Right lobe of liver (tissue), 6 donors: ENCODE results near the gene AHI1. TPM values are rescaled to one million over a fixed set of nuclear protein-coding genes. Genes with fewer than 3 reads are reported as not detected.

Source experiments
- ATAC-seq, 4 donors: fragments of 200-7000 bp; cut with Tn5 transposase; one replicate each; pipeline ENCODE4 v1.9.1; 2020; ENCODE audit warnings: mild to moderate bottlenecking in 4 of 4, moderate library complexity in 4 of 4
- DNase-seq, 3 donors: peaks; one replicate each; pipeline ENCODE4 v3.0.0-alpha.2; 2020
- H3K27ac ChIP-seq, 3 donors: fragments of 200-600 bp; one replicate each; pipeline ENCODE4 v1.8.0; 2022
- H3K27me3 ChIP-seq, 2 donors: fragments of 200-600 bp; one replicate each; pipeline ENCODE4 v1.8.0; 2022
- H3K36me3 ChIP-seq, 4 donors: fragments of 200-600 bp; sonication (generic) in 1 of 4; one replicate each; pipeline versions ENCODE4 v1.5.1 to v1.8.0; 2017 to 2022; ENCODE audit warnings: control low read depth in 1 of 4
- H3K4me1 ChIP-seq, 4 donors: fragments of 200-600 bp; sonication (generic) in 1 of 4; one replicate each; pipeline versions ENCODE4 v1.5.1 to v1.8.0; 2017 to 2022; ENCODE audit warnings: control low read depth in 1 of 4
- H3K4me3 ChIP-seq, 3 donors: fragments of 200-600 bp; one replicate each; pipeline ENCODE4 v1.8.0; 2022
- H3K9me3 ChIP-seq, 4 donors: fragments of 200-600 bp; sonication (generic) in 1 of 4; one replicate each; pipeline versions ENCODE4 v1.5.1 to v1.8.0; 2017 to 2022; ENCODE audit warnings: control low read depth in 1 of 4
- POLR2A ChIP-seq: fragments of 450-650 bp; IDR thresholded peaks from one replicate; pipeline ENCODE4 v1.6.1; 2017; ENCODE audit warnings: antibody characterized with exemption, mild to moderate bottlenecking
- WGBS: methylation state at CpG from one replicate; pipeline ENCODE4 v1.1.6; 2018; ENCODE audit warnings: low coverage, low lambda C conversion rate; ENCODE audit not compliant: insufficient coverage; ENCODE audit errors: missing lambda C conversion rate; 5-methylcytosine and 5-hydroxymethylcytosine counted together
- intact Hi-C, 2 donors: fragments of 100-400 bp; cut with DNase I; formaldehyde crosslinking; loops; one replicate each; pipeline versions ENCODE4 v1.11.2 to v1.14.1; 2022
- total RNA-seq, 6 experiments: library from RNA; depleted of rRNA in 2 of 6; stranded (reverse); fragments of >200 nt in 2 of 6; fragmentation: NEBNext Ultra II Directional in 3 of 6; extraction: Animal tissue kit (Norgen Biotek cat#: 25700) in 3 of 6; gene quantifications; one replicate each; pipeline versions ENCODE4 v1.1.0 to v1.2.4, GENCODE V29; 2016 to 2023
- TF ChIP-seq, protein P1 (sequence below), 4 donors: fragments of 200-600 bp in 3 of 4; fragments of 450-650 bp in 1 of 4; IDR thresholded peaks; one replicate each; pipeline versions ENCODE4 v1.5.1 to v1.8.0; 2016 to 2022; ENCODE audit warnings: antibody characterized with exemption in 4 of 4, mild to moderate bottlenecking in 2 of 4
- donor health status: DM: no; HTN: yes; CAD: no.
- donor health status: DM: no; HTN: no; CAD: no.
- donor health status: DM: no; HTN: no; CAD: no.
- donor health status: DM: no; HTN: yes; CAD: no.
- donor health status: DM: no; HTN: yes; CAD: no.

The AHI1 gene
- total RNA-seq, 6 experiments from 2014 or later = 4.7 to 9.2 (median 8.0) TPM

DNA sequence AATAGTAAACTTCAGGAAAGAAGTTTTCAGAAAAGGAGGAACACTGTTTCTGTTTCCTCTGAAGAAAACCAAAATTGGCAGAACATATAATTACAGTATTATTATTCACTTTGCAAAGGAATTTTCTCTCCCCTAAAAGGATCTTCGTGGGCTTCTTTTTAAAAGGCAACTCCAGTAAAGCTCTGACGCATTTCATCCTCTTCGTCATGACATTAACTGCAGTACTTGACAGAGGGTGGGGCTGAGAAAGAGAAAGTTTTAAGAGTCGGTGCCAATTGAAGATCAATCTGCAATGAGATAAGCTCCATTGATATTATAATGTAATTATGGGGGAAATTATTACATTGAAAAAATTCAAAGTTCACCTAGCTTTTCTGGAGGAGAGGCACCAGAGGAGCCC is 240.7 kb downstream of the AHI1 start:
- ATAC-seq = no peak
- no peak overlapping the region for H3K4me3 ChIP-seq
- intact Hi-C loops = no loop called here
- TF ChIP-seq, protein P1, sequence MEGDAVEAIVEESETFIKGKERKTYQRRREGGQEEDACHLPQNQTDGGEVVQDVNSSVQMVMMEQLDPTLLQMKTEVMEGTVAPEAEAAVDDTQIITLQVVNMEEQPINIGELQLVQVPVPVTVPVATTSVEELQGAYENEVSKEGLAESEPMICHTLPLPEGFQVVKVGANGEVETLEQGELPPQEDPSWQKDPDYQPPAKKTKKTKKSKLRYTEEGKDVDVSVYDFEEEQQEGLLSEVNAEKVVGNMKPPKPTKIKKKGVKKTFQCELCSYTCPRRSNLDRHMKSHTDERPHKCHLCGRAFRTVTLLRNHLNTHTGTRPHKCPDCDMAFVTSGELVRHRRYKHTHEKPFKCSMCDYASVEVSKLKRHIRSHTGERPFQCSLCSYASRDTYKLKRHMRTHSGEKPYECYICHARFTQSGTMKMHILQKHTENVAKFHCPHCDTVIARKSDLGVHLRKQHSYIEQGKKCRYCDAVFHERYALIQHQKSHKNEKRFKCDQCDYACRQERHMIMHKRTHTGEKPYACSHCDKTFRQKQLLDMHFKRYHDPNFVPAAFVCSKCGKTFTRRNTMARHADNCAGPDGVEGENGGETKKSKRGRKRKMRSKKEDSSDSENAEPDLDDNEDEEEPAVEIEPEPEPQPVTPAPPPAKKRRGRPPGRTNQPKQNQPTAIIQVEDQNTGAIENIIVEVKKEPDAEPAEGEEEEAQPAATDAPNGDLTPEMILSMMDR (IDR thresholded peaks at IDR 0.05) = no peak
- no peak for TF ChIP-seq POLR2A
- H3K36me3 ChIP-seq = no peaks in the 10 kb centered on the region
- no peak for DNase-seq
- H3K9me3 ChIP-seq = no peaks in the 10 kb centered on the region
- H3K4me1 ChIP-seq = peaks cover 0 to 9% (median 2%) of the 10 kb centered on the region in 4 donors
- 80% methylated on average over 4 of the region's 4 CpGs for WGBS
- H3K27me3 ChIP-seq = no peaks in the 10 kb centered on the region
- no peak overlapping the region for H3K27ac ChIP-seq

DNA sequence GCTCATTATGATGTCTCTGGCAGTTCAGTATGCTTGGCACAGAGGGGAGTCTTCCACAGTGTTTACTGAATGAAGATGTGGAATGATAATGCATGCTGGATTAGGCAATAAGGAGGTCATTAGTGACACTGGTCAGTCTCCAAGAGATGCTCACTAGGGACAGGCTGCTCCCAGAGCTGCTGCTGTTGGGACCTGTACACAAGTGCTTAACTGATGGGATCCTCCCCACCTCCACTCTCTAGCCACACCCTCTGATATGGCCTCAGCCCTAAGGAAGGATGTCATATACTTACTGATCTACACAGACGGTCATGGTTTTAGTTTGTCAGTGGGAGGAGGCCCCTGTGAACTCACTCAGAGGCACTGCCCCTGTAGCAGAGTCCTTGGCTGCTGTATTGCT is 243.1 kb downstream of the AHI1 start:
- H3K4me3 ChIP-seq = no peak overlapping the region
- 83% methylated on average over 1 of the region's 1 CpG for WGBS
- ATAC-seq = no peak
- no peaks in the 10 kb centered on the region for H3K9me3 ChIP-seq
- peaks cover 0 to 21% (median 2%) of the 10 kb centered on the region in 4 donors for H3K4me1 ChIP-seq
- DNase-seq = no peak
- no peaks in the 10 kb centered on the region for H3K27me3 ChIP-seq
- TF ChIP-seq, protein P1 (IDR thresholded peaks at IDR 0.05) = no peak
- TF ChIP-seq POLR2A = no peak
- H3K27ac ChIP-seq = no peak overlapping the region
- H3K36me3 ChIP-seq = no peaks in the 10 kb centered on the region
- intact Hi-C loops = no loop called here

DNA sequence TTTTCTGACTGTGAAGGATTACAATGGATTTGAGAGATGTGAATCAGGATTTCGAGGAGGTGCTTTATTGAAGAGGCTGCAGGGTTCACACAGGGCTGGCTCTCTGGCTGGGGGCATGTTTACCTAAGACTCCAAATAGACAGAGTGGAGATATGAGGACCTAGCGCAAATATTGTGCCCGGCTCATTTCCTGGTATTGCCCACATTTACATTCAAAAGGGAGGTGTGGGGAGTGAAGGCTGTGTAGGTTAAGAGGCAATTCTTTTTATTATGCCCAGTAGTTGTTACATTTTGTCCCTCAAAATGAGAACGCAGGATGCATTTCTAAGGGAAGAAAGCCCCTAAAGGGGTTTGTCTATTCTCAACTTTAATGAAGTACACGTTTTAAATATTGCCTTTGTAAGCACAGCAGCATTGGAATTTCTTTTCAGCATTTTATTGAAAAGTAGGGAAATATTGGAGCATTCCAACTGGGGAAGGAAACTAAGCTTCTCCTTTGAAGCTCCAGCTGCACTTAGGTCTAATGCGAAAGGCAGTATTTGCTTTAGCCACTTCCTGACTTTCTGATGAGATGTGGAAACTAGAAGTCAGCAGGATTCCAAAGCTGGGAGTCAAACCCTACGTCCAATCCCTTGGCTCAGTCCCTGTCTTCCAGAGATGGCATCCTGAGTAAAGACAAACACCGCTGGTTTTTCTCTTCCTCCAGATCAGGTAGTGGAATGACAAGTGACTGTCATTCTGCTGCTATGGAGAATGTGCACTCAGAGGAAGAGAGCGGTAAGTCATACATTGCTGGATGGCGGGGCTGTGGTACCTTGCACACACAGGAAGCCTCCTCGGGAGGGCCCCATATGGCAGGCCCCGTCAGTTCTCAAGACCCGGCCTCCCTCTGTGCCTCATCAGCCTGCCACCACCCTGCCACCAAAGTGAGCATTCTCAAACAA is 245.8 kb downstream of the AHI1 start:
- intact Hi-C loops = no loop called here
- Histone ChIP-seq H3K4me1 (peaks cover 0 to 12% (median 0%) of the 10 kb centered on the region in 4 donors), H3K36me3 (no peaks in the 10 kb centered on the region), H3K27ac (peak overlapping the region in 2 of 3 donors; percentile 12 to 28), H3K4me3 (no peak overlapping the region), H3K27me3 (no peaks in the 10 kb centered on the region), H3K9me3 (no peaks in the 10 kb centered on the region)
- ATAC-seq (peak; percentile 92 to 96 (median 94)), DNase-seq (peak in 2 of 3 donors; percentile 53 to 60)
- TF ChIP-seq, protein P1 (IDR thresholded peaks at IDR 0.05) = no peak
- no peak for TF ChIP-seq POLR2A
- WGBS = 33% methylated on average over 11 of the region's 13 CpGs

DNA sequence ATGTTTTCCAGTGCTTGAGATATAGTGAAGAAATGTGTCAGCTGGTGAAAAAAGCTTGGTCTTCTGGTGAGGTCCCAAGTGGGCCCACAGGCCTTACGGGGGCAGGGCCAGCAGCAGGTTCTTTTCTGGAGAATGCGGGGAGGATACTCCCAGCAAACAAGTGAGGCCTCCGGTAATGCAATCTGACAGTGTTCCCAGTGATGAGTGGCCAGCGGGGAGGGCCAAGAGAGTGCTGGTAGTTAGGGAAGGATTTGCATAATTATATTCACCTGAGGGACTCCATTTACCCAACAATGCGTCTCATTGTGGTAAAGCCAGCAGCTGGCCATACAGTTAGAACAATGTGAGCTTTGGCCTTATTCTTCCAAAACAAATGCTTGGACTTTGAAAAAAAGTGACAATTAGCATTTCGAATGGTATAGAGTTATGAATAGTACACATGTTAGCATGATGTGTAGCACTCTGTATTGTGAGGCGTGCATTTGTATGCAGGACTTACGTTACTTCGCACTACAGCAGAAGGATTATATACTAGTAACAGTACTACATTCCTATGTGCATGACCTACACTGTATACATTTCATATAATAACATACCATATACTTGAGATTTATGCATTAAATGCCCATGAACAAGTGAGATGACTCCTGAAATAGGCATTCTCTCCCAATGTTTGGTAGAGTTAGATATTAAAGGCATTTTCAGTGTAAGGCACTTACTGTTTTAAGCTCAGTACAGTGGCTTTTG is 246.6 kb downstream of the AHI1 start:
- no peak overlapping the region for H3K4me3 ChIP-seq
- ATAC-seq = no peak
- TF ChIP-seq, protein P1 (IDR thresholded peaks at IDR 0.05) = no peak
- TF ChIP-seq POLR2A = no peak
- 94% methylated on average over 9 of the region's 9 CpGs for WGBS
- H3K27ac ChIP-seq = no peak overlapping the region
- H3K4me1 ChIP-seq = peaks cover 0 to 12% (median 0%) of the 10 kb centered on the region in 4 donors
- H3K9me3 ChIP-seq = no peaks in the 10 kb centered on the region
- DNase-seq = no peak
- H3K27me3 ChIP-seq = no peaks in the 10 kb centered on the region
- intact Hi-C loops = no loop called here
- H3K36me3 ChIP-seq = no peaks in the 10 kb centered on the region
